Neural progenitor cell (in vitro differentiated cells): ENCODE data around the gene FGF7.

Experiments
- CTCF ChIP-seq: fragments of 200-600 bp; sonication (generic); IDR thresholded peaks from 2 replicates; pipeline ENCODE4 v1.5.1; 2017; ENCODE audit warnings: antibody characterized with exemption, mild to moderate bottlenecking
- EZH2 ChIP-seq: fragments of 200-600 bp; sonication (generic); IDR thresholded peaks from 2 replicates; pipeline ENCODE4 v1.6.1; 2017; ENCODE audit warnings: antibody characterized with exemption, mild to moderate bottlenecking, moderate library complexity
- EZH2phosphoT487 ChIP-seq: fragments of 200-600 bp; sonication (generic); IDR thresholded peaks from 2 replicates; pipeline ENCODE4 v1.6.1; 2017; ENCODE audit warnings: antibody characterized with exemption

GRCh38 chr15:49464522-49464921 lies 41.5 kb downstream of the FGF7 start:
- TF ChIP-seq CTCF (no peak), EZH2phosphoT487 (no peak), EZH2 (no peak)
